ENCODE data around the gene HDHD2. TPM values are rescaled to one million over a fixed set of nuclear protein-coding genes. Genes with fewer than 3 reads are reported as not detected.
A peak's percentile ranks its signal among the peaks of the same experiment; 100 is the strongest.

HDHD2 gene
- total and polyA plus RNA-seq, 2 of the 13 experiments (the other 11 are each of a cell fraction or from before 2014, with no cell fraction given), result 10.2 to 34.7 TPM

GRCh38 chr18:47095810-47096209, 54.5 kb downstream of the HDHD2 start (continued):
- TF ChIP-seq PATZ1 (CRISPR knock-in tag; IDR thresholded peaks at IDR 0.05) (peak; percentile 49; the same call in 1 of the 2 replicates), ASH2L (IDR thresholded peaks at IDR 0.05; ENCODE audit: insufficient read length, low read depth, low read length) (peak; percentile 30), HDAC1 (CRISPR knock-in tag; IDR thresholded peaks at IDR 0.05) (peak; percentile 54; the same call in 1 of the 2 replicates), ZNF205 (CRISPR knock-in tag; IDR thresholded peaks at IDR 0.05) (0 out of 2 replicates have a peak, but pooled peaks have one; percentile 35), SP140L (CRISPR knock-in tag; IDR thresholded peaks at IDR 0.05; ENCODE audit: borderline replicate concordance) (no peak), CEBPB (IDR thresholded peaks at IDR 0.05; ENCODE audit: borderline replicate concordance, low read depth, low read length) (peak; percentile 88), NR2F1 (CRISPR knock-in tag; IDR thresholded peaks at IDR 0.05) (peak in 1 of 2 experiments; percentile 33; a peak in 1 of 4 replicates), RXRB (CRISPR knock-in tag; IDR thresholded peaks at IDR 0.05; ENCODE audit: borderline replicate concordance) (peak; percentile 57), GATAD2A (CRISPR knock-in tag; IDR thresholded peaks at IDR 0.05) (peak; percentile 90), MED13 (CRISPR knock-in tag; IDR thresholded peaks at IDR 0.05) (no peak), ZNF101 (CRISPR knock-in tag; IDR thresholded peaks at IDR 0.05; ENCODE audit: borderline replicate concordance, low read depth) (no peak), CREM (IDR thresholded peaks at IDR 0.05) (peak; percentile 79; the same call in 1 of the 2 replicates), CREM (CRISPR knock-in tag; IDR thresholded peaks at IDR 0.05) (no peak), GATA4 (IDR thresholded peaks at IDR 0.05; ENCODE audit: borderline replicate concordance, low read depth) (peak; percentile 85; the same call in 1 of the 2 replicates), SMC3 (IDR thresholded peaks at IDR 0.05; ENCODE audit: low read length) (no peak), ZBTB21 (CRISPR knock-in tag; IDR thresholded peaks at IDR 0.05) (no peak), NFIC (IDR thresholded peaks at IDR 0.05; ENCODE audit: low read length) (peak; percentile 51; the same call in 1 of the 2 replicates), MAX (IDR thresholded peaks at IDR 0.05) (peak; percentile 32; the same call in 1 of the 2 replicates), ETV5 (CRISPR knock-in tag; IDR thresholded peaks at IDR 0.05; ENCODE audit: borderline replicate concordance) (no peak; the same call in 1 of the 2 replicates), ZNF33A (CRISPR knock-in tag; IDR thresholded peaks at IDR 0.05; ENCODE audit: borderline replicate concordance) (peak; percentile 35; the same call in 1 of the 2 replicates), FOXK1 (CRISPR knock-in tag; IDR thresholded peaks at IDR 0.05; ENCODE audit: borderline replicate concordance, low read depth) (peak; percentile 34; the same call in 1 of the 2 replicates), ZNF281 (CRISPR knock-in tag; IDR thresholded peaks at IDR 0.05; ENCODE audit: borderline replicate concordance) (peak; percentile 52; the same call in 1 of the 2 replicates), JUN (CRISPR knock-in tag; IDR thresholded peaks at IDR 0.05) (no peak), GFI1 (CRISPR knock-in tag; IDR thresholded peaks at IDR 0.05; ENCODE audit: borderline replicate concordance) (peak; percentile 94), MBNL3 (CRISPR knock-in tag; conservative IDR thresholded peaks at IDR 0.05) (no peak), DPF2 (CRISPR knock-in tag; IDR thresholded peaks at IDR 0.05; ENCODE audit: borderline replicate concordance, low read depth) (peak; percentile 59; the same call in 1 of the 2 replicates)
